Endodermal cell (in vitro differentiated cells): ENCODE measurements around the gene ANKRD6. TPM values are rescaled to one million over a fixed set of nuclear protein-coding genes. Genes with fewer than 3 reads are reported as not detected.

Source experiments
- DNase-seq: peaks from one replicate; pipeline ENCODE4 v3.0.0-alpha.2; 2017
- H3K27ac ChIP-seq: 2 replicates; pipeline ENCODE4 v1.5.1; 2013; ENCODE audit warnings: mild to moderate bottlenecking, low read depth, low read length, moderate library complexity
- H3K27me3 ChIP-seq: 2 replicates; pipeline ENCODE4 v1.6.1; 2013; ENCODE audit warnings: mild to moderate bottlenecking, low read length, moderate library complexity; ENCODE audit not compliant: insufficient read depth, control insufficient read depth, poor library complexity, severe bottlenecking
- H3K36me3 ChIP-seq: 2 replicates; pipeline ENCODE4 v1.7.0; 2013; ENCODE audit warnings: mild to moderate bottlenecking, low read length, moderate library complexity; ENCODE audit not compliant: control insufficient read depth, insufficient read depth
- H3K4me1 ChIP-seq: one replicate; pipeline ENCODE4 v1.7.0; 2013; ENCODE audit warnings: low read length; ENCODE audit not compliant: control insufficient read depth, insufficient read depth
- H3K4me3 ChIP-seq: 2 replicates; pipeline ENCODE4 v1.5.1; 2013; ENCODE audit warnings: mild to moderate bottlenecking, low read length, moderate library complexity
- H3K9ac ChIP-seq: 2 replicates; pipeline ENCODE4 v1.6.1; 2013; ENCODE audit warnings: mild to moderate bottlenecking, low read length, moderate library complexity; ENCODE audit not compliant: poor library complexity, severe bottlenecking; ENCODE audit errors: extremely low read depth
- H3K9me3 ChIP-seq: 2 replicates; pipeline ENCODE4 v1.6.1; 2013; ENCODE audit warnings: mild to moderate bottlenecking, low read length, moderate library complexity; ENCODE audit not compliant: control insufficient read depth
- H3K27ac Mint-ChIP-seq: 2 replicates; pipeline ENCODE4 v1.8.0; 2020; ENCODE audit warnings: mixed read lengths
- H3K27me3 Mint-ChIP-seq: 2 replicates; pipeline ENCODE4 v1.8.0; 2021; ENCODE audit warnings: mild to moderate bottlenecking, mixed read lengths; ENCODE audit not compliant: insufficient read depth
- H3K36me3 Mint-ChIP-seq: 2 replicates; pipeline ENCODE4 v1.8.0; 2020; ENCODE audit warnings: low read depth, mixed read lengths
- H3K4me1 Mint-ChIP-seq: 2 replicates; pipeline ENCODE4 v1.8.0; 2020; ENCODE audit warnings: mixed read lengths
- H3K4me3 Mint-ChIP-seq: 2 replicates; pipeline ENCODE4 v1.8.0; 2020; ENCODE audit warnings: mild to moderate bottlenecking, moderate library complexity, mixed read lengths
- H3K9me3 Mint-ChIP-seq: 2 replicates; pipeline ENCODE4 v1.8.0; 2020; ENCODE audit warnings: mild to moderate bottlenecking, mixed read lengths
- CTCF ChIP-seq: fragments of 200-600 bp; sonication (generic); conservative IDR thresholded peaks from 2 replicates; pipeline ENCODE4 v1.5.0; 2021; ENCODE audit warnings: antibody characterized with exemption, mild to moderate bottlenecking
- WGBS, 2 experiments: methylation state at CpG; one replicate each; pipeline versions ENCODE4 v1.1.5 to v1.1.7; 2013; ENCODE audit warnings: missing lambda C conversion rate in 2 of 2, mixed read lengths in 1 of 2; ENCODE audit not compliant: insufficient coverage in 1 of 2, insufficient read length in 1 of 2; 5-methylcytosine and 5-hydroxymethylcytosine counted together
- total RNA-seq, 2 donors: library from RNA; stranded (reverse); fragmentation: NEBNext Ultra II Directional in 1 of 2; extraction: Animal tissue kit (Norgen Biotek cat#: 25700) in 1 of 2; gene quantifications; 2 replicates in 1 of 2; 3 replicates in 1 of 2; pipeline ENCODE4 v1.2.1, GENCODE V29; 2021

ANKRD6 gene
- total RNA-seq, 2 donors from 2014 or later = 88.7 to 110 TPM

DNA sequence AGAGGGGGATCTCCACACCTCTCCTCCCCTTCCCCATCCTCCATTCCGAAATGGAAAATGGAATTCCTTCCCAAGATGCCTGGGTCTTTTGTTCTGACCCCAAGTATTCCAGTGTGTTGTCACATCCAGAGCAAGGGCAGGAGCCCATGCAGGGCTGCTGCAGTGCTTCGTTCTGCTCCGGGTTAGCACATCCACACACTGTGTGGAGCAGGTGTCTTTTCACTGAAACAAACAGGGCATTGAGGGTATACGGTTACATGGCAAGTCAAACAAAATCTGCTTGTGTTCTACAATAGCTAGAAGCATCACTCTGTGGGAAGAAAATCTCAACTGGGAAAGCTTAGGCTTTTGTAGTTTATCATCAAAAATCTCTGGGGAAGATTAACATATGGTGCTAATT, 148.7 kb downstream of the ANKRD6 start:
- peaks cover 29% of the 10 kb centered on the region for H3K36me3 ChIP-seq
- DNase-seq = no peak
- no peaks in the 10 kb centered on the region for H3K27me3 ChIP-seq
- WGBS, 2 experiments = 89 to 95% methylated on average over 2 to 4 of the region's 4 CpGs
- peaks cover 23% of the 10 kb centered on the region for H3K4me1 ChIP-seq
- peaks cover 15% of the 10 kb centered on the region for H3K36me3 Mint-ChIP-seq
- no peak overlapping the region for H3K27ac Mint-ChIP-seq
- no peaks in the 10 kb centered on the region for H3K9me3 Mint-ChIP-seq
- peaks cover 44% of the 10 kb centered on the region for H3K4me1 Mint-ChIP-seq
- H3K27ac ChIP-seq = no peak overlapping the region
- no peaks in the 10 kb centered on the region for H3K27me3 Mint-ChIP-seq
- no peaks in the 10 kb centered on the region for H3K9me3 ChIP-seq
- TF ChIP-seq CTCF = no peak
- H3K4me3 ChIP-seq = no peak overlapping the region
- H3K4me3 Mint-ChIP-seq = no peak overlapping the region
- H3K9ac ChIP-seq = no peak overlapping the region

GRCh38 chr6:89582669-89583325, 149.8 kb downstream of the ANKRD6 start:
- Histone ChIP-seq H3K27me3 (no peaks in the 10 kb centered on the region), H3K9me3 (no peaks in the 10 kb centered on the region), H3K9ac (no peak overlapping the region), H3K36me3 (peaks cover 25% of the 10 kb centered on the region), H3K27ac (no peak overlapping the region), H3K4me1 (peaks cover 25% of the 10 kb centered on the region), H3K4me3 (no peak overlapping the region)
- Mint-ChIP-seq H3K9me3 (no peaks in the 10 kb centered on the region), H3K4me3 (no peak overlapping the region), H3K36me3 (peaks cover 14% of the 10 kb centered on the region), H3K27me3 (no peaks in the 10 kb centered on the region), H3K27ac (no peak overlapping the region), H3K4me1 (peaks cover 46% of the 10 kb centered on the region)
- WGBS, 2 experiments = 88 to 100% methylated on average over 2 to 4 of the region's 4 CpGs
- TF ChIP-seq CTCF = no peak
- DNase-seq = no peak

DNA sequence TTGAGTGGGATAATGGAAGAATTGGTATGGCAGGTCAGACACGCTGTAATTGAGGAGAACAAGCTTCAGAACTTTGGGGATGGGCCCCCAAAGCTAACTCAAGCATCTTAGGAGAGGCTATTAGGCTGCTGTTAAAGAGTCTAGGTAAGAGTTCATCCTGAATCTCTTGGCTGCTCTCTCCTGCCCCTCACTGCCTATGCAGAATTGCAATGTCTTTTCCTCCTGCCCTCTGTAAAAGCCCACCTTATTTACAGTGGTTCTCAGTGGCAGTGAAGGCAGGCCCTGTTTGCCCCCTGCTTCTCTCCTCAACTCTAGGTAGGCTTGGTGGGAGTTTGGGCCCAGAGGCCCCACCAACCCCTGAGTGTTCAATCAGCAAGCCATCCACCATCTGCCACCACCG, 150.6 kb downstream of the ANKRD6 start:
- peaks cover 50% of the 10 kb centered on the region for H3K4me1 Mint-ChIP-seq
- peak; percentile 63 for TF ChIP-seq CTCF
- peaks cover 29% of the 10 kb centered on the region for H3K4me1 ChIP-seq
- no peaks in the 10 kb centered on the region for H3K27me3 Mint-ChIP-seq
- no peaks in the 10 kb centered on the region for H3K9me3 ChIP-seq
- no peak overlapping the region for H3K4me3 ChIP-seq
- no peak overlapping the region for H3K9ac ChIP-seq
- DNase-seq = peak; percentile 65
- no peaks in the 10 kb centered on the region for H3K27me3 ChIP-seq
- no peaks in the 10 kb centered on the region for H3K9me3 Mint-ChIP-seq
- H3K27ac Mint-ChIP-seq = no peak overlapping the region
- peaks cover 14% of the 10 kb centered on the region for H3K36me3 Mint-ChIP-seq
- H3K36me3 ChIP-seq = peaks cover 25% of the 10 kb centered on the region
- no peak overlapping the region for H3K27ac ChIP-seq
- 93 to 100% methylated on average over 2 of the region's 2 CpGs for WGBS, 2 experiments
- no peak overlapping the region for H3K4me3 Mint-ChIP-seq
